GM21723 (cell line): ENCODE data around the gene PEX10.

Experiments used
- ATAC-seq: cut with Tn5 transposase; IDR thresholded peaks from one replicate; pipeline ENCODE4 v1.9.1; 2021; ENCODE audit warnings: mild to moderate bottlenecking, moderate library complexity; ENCODE audit not compliant: unreplicated experiment

PEX10 gene

DNA sequence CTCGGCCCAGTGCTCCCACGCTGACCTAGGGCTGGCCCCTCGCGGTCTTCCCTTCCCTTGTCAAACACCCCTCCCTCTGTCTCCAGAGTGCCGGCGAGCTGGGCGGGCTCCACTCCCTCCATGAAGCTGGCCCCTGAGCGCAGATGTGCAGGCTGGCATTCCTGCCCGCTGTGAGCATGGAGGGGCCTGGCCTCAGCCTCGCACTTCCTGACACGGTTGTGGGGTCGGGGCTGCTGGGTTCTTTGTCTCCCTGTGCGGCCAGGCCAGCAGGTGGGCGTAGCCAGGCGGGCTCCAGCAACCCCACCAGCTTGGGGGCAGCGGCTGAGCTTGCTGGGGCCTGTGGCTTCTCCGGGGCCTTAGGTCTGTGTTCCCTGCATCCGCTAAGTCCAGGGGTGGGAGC, 14.2 kb upstream of the PEX10 start:
- no peak for ATAC-seq

- no peak for ATAC-seq
Measured at GRCh38 chr1:2425892-2426291, 13.5 kb upstream of the PEX10 start.

- no peak for ATAC-seq
Measured at GRCh38 chr1:2422523-2422922, 10.2 kb upstream of the PEX10 start.

- no peak for ATAC-seq
Measured at GRCh38 chr1:2419416-2419815, 7.1 kb upstream of the PEX10 start.

DNA sequence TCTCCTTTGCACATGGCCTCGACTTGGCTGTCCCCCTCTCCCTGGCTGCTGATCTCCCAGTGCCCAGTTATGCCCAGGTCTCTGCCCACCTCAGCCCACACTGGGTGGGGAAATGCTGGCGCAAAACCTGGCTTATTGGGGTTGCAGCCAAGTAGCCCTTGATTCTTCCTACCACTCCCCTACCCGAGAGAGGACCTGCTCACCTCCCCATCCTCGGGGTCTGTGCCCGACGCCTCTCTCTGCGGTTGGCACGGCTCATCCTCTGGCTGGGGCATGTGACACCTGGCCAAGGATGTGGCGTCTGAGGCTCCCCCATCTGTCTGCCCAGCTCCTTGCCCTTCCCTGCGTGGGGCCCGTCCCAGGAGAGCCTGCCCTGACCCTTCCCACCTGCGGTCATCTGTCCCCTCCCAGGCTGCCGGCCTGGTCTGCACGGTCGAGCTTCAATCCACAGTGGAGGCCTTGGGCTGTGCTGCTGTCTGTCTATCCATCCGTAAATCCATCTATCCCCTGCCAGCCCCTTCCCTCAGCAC, 6.5 kb upstream of the PEX10 start:
- no peak for ATAC-seq

DNA sequence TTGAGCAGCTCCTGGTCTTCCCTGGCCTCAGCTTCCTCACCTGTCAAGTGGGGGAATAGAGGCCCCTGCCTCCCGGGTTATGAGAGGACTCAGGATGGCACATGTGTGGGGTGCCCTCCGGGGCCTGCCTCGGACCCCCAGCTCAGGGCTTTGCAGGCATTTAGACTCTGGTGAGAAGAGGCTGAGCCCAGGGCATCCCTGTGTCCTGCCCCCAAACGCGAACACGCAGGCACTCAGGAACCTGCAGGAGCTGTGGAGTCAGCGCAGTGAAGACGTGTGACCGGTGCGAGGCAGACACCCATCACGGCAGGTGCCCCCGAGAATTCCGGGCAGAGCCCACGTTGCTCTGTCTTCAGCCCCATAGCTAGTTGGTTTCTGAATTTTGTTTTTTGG, 5.5 kb upstream of the PEX10 start:
- ATAC-seq, result no peak

DNA sequence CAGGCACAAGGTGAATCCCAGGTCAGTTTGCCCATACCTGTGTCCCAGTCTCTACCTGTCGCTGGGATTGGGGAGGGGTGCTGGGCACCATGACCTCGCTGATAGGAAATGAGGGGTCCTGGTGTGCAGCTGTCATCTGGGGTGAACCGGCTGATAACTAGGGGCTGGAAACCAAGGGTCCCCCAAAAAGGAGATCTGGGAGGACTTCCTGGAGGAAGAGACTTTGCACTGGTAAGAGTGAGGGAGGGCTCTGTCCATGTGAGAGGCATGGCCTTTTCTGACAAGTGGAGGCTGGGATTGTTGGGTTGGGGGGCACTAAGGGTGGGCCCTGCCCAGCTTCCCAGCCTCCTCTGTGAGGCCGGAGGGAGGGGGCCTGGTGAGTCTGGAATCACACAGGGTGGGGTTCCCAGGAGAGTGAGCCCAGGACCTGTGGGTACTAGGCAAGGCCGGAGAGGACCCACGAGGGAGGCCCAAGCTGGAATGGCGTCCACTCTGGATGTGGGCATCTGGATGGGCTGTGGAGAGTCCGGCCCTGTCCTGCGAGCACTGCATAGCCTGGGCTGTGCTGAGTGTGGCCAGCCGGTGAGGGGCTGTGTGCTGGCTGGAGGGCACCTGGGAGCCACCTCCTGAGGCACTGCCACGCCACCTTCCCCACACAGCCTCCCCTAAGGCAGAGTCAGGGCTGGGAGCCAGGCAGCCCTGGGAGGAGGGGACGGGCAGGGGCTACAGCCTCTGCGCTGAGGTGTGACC, 4.9 kb upstream of the PEX10 start:
- ATAC-seq, result no peak

DNA sequence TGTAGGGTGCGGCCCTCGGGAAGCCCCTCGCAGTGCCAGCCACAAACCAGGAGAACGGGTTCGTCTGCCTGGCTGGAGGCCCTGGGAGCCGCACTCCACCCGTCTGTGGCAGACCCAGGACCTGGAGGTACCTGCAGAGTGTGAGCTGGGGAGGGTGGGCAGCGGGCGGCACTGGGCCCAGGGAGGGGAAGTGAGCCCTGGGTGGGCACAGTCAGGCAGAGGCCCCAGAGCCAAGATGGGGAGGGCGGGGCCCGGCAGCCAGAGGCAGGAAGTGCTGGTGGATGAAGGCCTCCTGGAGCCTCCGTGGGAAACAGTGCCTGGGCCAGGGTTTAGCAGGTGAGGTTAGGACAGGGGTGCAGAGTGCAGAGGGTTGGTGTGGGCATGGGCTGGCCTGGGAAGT, 4.0 kb upstream of the PEX10 start:
- no peak for ATAC-seq

GRCh38 chr1:2415801-2416208, 3.4 kb upstream of the PEX10 start:
- no peak for ATAC-seq

DNA sequence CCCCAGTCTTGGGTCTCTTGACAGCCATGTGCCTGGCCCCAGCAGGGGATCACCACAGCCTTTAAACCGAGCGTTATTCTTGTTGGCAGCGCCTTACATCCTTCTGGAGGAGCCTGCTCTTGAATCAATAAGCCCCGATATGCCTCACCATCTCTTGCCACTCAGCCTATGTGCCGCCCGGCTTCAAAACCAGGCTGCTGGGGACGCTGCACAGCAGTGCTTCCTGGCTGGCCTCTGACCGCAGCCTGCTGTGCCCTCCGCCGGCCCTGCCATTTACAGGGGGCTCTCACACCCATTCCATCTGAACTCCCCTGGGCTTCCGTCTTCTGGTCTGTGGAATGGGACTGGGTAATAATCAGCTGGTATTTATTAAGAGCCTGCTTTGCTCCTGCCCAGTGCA, 3.0 kb upstream of the PEX10 start:
- ATAC-seq, result no peak

GRCh38 chr1:2414297-2414958, 2.1 kb upstream of the PEX10 start:
- ATAC-seq, result no peak

DNA sequence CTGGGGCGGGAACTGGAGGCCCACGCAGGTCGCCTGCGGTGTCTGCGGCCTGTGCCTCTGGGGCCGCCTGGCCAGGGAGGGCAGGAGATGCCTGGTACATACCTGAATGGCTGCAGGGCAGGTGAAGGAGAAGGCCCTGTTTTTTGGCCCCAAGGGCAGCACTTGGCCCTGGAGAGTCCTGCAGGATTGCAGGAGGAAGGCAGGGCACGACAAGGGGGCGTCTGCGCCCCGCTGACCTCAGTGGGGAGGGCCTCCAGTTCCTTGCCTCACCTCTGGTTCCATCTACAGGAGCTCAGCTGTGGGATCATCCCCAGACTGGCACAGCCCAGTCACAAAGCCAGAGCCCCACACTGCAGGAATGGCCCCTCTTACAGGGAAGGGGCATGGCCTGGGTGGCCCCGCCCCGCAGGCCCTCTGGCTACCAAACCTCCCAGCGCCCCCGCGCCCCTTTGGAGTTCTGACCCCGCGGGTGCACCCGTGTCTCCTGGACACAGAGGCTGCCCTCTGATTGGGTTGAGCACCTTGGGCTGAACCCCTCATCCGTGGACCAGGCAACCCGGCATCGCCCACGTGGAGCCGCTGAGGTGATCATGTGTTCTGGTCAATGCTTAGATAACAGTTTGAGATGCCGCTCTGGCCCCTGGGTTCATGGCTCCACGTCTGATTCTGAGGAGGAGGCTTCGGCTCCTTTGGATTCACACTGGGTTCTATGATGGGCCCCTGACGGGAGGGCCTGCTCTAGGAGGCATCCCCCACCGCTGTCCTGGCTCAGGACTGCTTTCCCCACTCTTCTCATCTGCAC, 1.3 kb upstream of the PEX10 start:
- ATAC-seq, result no peak

- peak; percentile 18 for ATAC-seq
Measured at GRCh38 chr1:2412773-2413494, 570 bp upstream of the PEX10 start.

- peak; percentile 15 for ATAC-seq
Measured at GRCh38 chr1:2411801-2412394, 466 bp downstream of the PEX10 start.

DNA sequence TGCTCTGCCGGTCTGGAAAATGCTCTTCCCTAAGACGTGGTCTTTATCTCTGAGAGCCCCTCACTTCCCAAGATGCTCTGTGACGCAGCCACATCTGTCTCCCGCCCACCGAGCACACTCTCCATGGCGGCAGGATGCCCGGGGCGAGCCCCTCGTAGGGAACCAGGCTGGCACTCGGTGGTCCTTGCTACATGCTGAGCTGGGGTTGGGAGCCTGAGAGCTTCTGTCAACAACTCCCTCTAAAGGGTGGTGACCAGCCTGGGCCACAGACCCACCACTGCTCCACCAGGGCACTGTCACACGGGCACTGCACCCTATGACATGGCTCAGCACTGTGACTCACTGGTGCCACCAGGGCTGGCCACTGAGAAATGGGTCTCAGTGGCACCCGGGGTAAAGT, 2.6 kb downstream of the PEX10 start:
- no peak for ATAC-seq

DNA sequence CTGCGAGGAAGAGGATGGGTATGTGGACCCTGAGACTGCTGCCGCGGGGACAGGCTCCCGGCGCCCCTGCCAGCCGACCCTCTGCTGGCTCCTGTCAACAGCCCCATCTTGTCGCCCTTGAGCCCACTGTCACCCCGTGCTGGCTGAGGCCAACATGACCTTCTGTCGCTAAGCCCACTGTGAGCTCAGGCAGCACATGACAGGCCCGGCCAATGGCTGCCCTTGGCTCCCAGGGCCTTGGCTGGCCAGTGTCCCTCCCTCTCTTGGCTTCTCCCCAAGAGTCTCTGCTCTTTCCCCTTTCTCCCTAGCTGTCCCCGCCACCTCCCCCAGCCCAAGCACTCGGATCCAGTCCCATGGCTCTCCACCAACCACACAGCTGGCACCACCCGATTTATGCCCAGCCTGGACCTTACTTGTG, 3.5 kb downstream of the PEX10 start:
- no peak for ATAC-seq

GRCh38 chr1:2408456-2408855, 3.9 kb downstream of the PEX10 start:
- no peak for ATAC-seq

DNA sequence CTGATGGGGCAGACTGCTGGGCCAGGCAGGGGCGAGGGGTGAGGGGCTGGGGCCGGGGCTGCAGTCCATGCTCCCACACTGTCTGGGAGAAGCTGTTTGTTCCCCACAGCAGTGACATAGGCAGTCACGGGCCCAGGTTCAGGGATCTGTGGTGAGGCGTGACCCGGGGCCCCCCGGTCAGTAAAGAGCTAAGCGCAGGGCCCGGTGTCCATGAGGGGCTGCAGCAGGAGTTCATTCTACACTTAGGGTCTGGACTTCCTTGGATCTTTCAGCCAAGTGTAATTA, 4.4 kb downstream of the PEX10 start:
- no peak for ATAC-seq

DNA sequence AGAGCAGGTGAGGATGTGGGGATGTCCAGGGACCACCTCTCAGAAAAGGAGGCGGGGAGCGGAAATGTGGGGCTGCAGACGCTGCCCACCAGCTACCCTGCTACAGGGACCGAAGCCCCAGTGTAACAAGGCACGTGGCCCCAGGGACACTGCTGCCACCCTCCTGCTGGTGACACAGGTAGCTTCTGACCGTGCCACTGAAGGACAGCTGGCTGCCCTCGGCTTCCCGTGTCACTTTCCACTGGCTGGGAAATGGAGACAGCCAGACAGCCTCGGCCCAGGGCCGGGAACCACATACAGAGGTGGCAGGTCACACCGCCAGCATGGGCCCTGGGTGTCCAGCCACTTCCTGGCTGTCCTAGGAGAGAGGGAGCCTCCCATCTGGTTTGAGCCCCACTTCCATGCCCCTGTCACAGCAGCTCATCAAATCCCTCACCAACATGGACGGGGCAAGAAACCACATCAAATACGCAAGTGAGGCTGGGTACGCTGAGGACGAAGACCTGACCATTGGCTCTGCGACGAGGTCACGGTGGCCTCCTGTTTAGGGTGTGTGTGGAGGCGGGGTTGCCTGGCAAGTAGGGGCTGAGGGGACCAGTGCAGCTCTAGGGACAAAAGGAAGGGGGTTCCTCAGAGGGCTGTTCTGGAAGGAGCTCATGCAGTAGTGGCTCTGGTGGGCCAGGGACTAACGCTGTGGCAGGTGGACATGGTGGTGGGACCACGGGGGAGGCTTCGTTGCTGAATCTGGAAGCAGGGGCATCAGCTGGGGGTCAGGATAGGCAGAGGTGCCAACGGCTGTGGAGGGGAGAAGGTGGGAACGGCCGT, 5.0 kb downstream of the PEX10 start:
- no peak for ATAC-seq

GRCh38 chr1:2406451-2407041, 5.8 kb downstream of the PEX10 start:
- no peak for ATAC-seq
